Measurements from ENCODE around the gene HRH1.

DNA sequence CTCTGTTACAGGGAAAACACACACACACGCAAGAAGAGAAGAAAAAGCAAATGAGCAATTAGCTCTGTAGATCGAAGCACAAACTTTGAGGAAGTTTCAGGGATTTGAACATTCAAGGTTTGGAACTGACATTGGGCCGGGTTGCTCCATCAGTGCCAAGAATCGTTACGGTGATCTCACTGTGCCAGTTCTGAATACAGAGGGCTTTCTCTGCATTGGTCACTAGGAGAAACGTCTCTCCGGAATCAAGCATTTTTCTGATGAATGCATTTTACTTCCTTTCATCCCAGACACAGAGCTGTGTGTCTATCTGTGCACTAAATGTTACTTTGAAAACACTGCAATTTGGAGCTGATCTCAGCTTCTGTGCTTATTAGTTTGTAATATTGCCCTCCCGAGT lies 11.2 kb downstream of the HRH1 start:
- TF ChIP-seq POLR2AphosphoS5 (IDR thresholded peaks at IDR 0.05; ENCODE audit: insufficient read depth, low read depth, low read length) (no peak), JUN (IDR thresholded peaks at IDR 0.05; ENCODE audit: borderline replicate concordance, insufficient read depth, insufficient read length, low read depth) (no peak), POLR2A (IDR thresholded peaks at IDR 0.05; ENCODE audit: low read depth, low read length) (no peak), FOS (IDR thresholded peaks at IDR 0.05; ENCODE audit: borderline replicate concordance, insufficient read depth, low read length) (no peak), EZH2 (IDR thresholded peaks at IDR 0.05; ENCODE audit: borderline replicate concordance, low read depth, low read length, severe bottlenecking) (no peak)
- TF ChIP-seq, protein P1, sequence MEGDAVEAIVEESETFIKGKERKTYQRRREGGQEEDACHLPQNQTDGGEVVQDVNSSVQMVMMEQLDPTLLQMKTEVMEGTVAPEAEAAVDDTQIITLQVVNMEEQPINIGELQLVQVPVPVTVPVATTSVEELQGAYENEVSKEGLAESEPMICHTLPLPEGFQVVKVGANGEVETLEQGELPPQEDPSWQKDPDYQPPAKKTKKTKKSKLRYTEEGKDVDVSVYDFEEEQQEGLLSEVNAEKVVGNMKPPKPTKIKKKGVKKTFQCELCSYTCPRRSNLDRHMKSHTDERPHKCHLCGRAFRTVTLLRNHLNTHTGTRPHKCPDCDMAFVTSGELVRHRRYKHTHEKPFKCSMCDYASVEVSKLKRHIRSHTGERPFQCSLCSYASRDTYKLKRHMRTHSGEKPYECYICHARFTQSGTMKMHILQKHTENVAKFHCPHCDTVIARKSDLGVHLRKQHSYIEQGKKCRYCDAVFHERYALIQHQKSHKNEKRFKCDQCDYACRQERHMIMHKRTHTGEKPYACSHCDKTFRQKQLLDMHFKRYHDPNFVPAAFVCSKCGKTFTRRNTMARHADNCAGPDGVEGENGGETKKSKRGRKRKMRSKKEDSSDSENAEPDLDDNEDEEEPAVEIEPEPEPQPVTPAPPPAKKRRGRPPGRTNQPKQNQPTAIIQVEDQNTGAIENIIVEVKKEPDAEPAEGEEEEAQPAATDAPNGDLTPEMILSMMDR (IDR thresholded peaks at IDR 0.05; ENCODE audit: extremely low read depth in 1 of 2, insufficient read depth in 1 of 2, low read depth in 1 of 2, low read length in 2 of 2), result no peak
- TF ChIP-seq, protein P2, sequence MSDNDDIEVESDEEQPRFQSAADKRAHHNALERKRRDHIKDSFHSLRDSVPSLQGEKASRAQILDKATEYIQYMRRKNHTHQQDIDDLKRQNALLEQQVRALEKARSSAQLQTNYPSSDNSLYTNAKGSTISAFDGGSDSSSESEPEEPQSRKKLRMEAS (IDR thresholded peaks at IDR 0.05; ENCODE audit: insufficient read depth, insufficient read length), result no peak
